Measurements from ENCODE around the gene NACC2.
"Not testable (repeated sequence)": the region's sequence is repeated elsewhere in the genome, so short reads cannot be mapped to it uniquely, and the experiment has no call there.

The NACC2 gene

DNA sequence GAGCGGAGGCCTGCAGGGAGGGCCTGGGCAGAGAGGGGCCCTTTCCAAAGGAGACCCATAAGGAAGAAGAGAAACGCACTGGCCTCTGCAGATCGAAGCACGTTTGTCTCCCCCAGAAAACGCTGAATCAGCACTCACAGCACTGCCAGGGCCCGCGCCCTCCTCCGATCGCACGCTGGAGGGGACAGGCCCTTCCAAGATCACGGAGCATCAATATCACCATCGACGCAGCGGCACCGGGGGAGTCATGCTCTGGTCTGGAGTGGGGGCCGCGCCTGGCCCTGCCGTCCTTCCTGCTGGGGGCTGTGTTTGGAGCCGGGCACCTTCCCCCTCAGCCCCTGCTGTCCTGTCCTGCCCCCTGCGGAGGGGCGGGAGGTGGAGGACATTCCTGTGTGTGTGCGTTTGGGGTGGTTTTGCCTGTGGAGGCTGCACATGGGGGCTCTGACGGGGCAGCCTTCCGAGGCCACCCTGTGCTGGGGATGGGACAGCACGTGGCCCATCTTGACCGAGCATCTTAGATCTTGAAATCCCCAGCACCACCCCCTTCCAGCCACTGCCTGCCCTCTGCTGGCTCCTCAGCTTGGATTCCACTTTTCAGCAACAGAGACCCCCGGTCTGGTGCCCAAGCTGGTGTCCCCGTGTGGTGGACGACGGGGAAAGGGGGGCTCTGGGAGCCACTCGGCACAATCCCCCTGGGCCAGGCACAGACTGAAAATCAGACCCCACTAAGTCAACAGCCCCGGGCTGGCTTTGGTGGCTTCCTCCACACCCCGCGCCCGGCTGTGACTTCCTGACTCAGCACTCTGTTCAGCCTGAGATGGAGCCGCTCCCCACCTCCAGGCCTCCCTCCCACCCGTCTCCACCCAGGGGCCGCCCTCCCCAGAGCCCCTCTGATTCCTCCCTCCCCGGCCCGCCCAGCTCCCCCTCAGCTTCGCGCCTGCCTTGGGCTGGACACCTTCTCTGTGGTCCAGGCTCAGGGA is 15.3 kb upstream of the NACC2 start:
- DNase-seq (ENCODE audit: low spot score) = peak; percentile 65

DNA sequence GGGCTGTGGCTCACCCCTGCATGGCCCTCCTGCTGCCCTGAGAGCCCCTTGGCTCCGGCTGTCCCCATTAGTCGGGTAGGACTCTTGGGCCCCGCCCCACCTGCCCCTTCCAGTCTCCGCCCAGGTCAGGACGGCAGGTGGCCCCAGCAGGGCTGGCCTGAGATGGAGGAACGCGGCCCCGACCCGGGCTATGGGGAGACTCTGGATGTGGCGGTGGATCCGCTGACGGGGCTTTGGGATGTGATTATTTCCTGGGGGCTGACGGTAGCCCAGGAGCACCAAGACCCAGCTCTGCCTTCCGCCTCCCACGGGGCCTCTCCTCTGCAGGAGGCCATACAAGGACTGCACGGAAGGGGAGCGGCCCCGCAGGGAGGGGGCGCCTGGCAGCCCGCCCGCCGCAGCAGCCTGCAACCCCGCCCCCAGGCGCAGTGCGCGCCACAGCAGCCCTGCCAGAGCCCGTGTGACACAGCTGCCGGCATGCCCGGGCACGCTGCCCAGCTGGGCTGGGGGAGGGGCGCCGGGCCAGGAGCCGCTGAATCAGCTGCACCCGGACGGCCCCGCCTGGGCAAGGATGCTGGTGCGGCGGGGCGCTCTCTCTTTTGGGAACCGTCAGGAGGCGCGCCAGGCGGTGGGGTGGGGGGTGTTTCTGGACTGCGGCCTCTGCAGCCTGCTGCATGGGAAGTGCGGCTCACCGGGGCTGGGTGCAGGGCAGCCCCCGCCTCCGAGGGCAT is 14.4 kb upstream of the NACC2 start:
- DNase-seq (ENCODE audit: low spot score) = peak; percentile 91

DNA sequence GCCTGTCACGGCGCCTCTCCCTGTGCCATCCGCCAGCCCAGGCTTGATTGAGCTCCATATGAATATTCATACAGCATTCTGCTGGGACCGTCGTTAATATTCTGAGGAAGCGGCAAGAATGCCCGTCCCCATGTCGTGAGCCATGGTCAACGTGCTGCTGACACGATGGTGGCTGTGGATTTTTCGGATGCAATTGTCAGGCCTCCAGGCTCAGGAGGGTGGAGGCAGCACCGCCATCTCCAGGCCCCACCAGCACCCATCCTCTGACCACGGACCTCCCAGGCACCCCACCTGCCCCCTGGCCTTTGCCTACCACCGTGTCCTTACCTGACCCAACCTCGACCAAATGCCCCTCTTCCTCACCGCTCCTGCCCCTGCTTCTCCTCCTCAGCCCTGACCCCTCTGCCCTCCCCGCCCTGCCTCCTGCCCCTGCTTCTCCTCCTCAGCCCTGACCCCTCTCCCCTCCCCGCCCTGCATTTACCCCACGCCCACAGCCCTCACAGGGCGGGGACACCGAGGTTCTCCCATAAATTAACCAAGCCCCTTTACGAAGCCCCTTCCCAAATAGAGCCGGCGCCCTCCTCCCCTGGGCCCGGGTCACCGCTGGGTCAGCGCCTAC is 13.7 kb upstream of the NACC2 start:
- DNase-seq (ENCODE audit: low spot score) = no peak

DNA sequence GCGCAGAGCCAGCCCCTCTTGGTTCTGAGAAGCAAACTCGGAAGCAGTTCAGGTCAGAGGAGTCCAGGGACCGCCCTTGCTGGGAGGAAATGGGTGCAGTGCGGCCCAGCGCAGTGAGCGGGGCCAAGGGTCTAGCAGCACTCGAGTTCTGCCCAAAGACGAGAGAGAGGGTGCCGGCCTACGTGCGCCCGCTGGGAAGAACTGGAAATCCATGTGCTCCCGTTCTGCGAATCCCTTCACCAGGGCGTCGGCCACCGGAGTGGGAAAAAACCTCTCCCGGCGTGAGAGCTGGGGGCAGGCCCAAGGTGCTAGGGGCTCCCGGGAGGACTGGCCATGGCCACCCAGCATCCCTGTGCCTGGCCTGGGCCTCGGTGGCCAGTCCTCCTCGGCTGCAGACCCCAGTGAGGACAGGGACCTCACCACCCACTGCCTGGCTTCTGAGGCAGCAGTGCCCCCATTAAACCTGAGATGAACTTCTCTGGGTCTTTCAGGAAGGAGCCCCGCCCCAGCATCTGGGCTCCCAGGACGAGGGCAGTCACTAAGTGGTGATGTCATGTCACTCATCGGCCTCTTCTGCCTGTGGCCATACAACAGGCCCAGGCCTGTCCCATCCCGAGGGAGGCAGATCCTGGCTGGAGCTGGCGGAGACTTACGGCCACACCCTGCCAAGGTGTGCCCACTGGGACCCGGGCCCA is 13.0 kb upstream of the NACC2 start:
- DNase-seq (ENCODE audit: low spot score) = no peak

DNA sequence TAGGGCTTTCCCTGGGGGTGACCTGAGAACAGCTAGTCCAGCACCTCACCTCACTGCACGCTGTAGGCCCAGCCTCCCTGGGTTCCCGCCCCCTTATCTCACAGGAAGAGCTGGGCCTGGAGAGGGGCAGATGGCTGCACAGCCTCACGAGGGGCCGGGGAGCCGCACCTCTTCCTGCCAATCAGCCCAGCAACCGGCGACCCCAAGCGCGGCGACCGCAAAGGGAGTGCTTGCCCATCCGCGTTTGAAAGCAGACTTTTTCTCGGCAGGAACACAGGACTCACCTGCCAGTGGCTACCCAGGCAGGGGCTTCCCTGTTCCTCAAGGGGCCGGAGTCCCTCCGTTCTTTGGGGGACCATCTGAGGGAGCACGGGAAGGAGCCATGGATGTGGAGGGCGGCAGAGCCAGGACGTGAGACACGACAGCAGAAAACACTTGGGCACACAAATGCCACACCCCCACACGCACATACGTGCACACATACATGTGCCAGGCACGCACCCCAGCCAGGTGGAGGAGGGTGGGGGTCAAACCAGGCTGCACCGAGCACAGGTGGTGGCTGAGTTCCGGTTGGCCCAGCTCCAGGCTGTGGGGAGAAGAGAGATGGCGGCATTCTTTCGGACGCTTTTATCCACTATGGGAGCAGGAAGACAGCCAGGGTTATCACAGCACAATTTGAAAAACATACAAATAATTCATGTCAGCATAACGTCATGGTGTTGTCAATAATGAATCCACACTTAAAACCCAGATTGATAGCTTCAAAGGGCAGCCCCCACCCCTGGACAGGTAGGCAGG is 12.3 kb upstream of the NACC2 start:
- DNase-seq (ENCODE audit: low spot score) = peak; percentile 58

DNA sequence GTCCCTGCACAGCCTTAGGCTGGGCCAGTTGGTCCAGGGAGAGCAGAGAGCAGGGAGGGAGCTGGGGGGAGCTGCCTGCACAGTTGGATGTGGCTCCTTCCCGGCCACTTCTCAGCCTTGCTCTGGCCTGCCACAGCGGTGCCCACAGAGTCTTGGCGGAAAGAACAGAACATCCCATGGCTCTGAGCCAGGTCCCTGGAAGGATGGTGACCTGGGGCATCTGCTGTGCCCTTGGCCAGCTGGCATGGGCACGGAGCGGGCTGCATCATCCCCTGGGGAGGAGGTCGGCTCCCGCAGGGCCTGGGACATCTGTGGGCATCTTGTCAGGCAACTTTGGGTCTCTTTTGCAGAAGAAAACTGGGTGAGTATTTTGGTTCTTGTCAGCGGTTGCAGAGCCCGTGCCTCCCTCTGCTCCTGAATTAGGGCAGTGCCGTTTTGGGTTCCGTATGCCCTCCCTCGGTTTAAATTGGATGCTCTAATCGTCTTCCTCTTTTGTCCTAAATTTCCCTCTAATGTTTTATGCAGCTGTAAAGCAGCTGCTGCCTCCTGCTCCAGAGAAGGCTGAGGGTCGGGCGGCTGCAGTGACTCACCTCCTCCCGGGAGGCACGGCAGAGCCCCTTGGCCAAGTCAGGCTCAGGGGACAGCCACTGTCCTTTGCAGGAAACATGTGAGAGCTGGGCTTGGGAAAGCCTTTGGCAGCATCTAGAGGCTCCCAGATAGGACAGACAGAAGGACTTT is 10.5 kb upstream of the NACC2 start:
- DNase-seq (ENCODE audit: low spot score) = no peak

DNA sequence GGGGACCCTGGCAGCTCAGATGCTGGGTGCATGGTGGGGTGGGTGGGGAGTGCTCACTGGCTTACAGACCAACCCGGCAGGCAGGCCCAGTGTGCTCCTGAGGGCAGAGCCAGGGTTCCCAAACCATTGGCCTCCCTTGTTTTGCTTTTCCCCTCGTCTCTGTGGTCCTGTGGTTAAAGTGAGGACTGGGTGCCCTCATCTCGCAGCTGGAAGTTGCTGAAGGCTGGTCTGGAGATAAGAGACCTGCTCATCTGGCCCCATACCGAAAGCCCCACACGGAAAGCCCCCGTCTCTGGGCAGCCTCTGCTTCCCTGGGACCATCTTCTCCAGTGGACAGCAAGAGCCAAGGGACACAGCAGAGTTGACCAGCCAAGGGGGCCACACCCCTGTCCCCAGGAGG is 9.8 kb upstream of the NACC2 start:
- no peak for DNase-seq (ENCODE audit: low spot score)

DNA sequence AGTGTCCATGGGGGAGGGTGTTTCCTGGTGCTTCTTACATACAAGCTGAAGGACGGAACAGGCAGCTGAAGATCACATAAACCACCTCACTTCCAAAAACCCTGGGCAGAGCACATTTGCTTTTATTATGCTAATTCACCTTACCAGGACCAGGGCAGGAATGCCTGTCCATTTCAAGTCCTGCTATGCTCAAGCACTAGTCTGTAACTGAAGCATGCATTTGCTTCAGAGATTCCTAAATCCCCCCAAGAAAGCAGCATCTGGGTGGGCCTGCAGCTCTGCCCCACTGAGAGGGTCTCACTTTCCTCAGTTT is 9.4 kb upstream of the NACC2 start:
- no peak for DNase-seq (ENCODE audit: low spot score)

DNA sequence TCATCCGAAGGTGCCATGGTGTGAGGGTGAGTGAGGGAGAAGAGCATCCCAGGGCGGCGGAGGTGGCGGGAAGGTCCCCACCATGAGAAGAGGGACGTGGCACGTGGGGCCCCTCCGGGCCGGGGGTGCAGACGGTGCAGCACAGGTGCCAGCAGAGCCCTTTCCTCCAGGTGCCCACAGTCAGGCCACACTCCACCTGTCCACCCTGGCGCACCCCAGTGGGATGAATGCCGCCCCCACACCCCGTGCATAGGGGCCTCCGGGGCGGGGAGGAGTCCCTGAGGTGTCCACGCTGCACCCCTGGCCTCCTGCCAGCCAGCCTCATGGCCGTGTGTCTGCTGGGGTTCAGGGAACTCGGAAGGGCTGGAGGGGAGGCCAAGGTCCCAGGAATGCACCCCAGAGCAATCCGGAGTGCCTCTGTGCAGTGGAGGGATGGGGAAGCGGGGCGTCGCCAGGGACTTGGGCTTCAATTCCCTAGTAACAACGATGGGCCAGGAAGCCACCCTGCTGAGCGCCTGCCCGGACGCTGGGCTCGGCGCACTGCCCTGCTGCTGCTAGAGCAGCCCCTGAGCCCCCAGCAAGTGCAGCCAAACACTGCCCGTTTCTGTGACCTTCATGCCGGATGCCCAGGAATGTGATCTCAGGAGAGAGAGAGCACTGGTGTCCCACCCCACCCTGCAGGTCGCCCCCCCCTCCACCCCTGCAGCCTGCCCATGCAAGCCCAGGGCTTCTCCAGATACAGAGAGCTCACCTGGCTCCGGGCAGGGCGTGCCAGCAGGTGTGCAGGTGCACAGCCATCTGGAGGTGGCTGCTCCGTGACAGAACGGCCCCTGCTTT is 8.8 kb upstream of the NACC2 start:
- DNase-seq (ENCODE audit: low spot score) = no peak

DNA sequence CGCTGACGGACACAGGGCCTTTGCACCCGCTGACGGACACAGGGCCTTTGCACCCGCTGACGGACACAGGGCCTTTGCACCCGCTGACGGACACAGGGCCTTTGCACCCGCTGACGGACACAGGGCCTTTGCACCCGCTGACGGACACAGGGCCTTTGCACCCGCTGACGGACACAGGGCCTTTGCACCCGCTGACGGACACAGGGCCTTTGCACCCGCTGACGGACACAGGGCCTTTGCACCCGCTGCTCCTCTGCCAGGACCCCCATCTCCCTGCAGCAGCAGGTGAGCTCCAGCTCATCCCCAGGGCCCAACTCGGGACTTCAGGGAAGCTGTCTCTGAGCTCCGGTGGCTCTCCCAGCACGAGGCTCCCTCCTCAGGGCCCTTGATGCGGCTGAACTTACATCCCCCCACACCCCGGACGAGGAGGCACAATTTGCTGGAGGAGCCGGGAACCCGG is 6.6 kb upstream of the NACC2 start:
- not testable (repeated sequence) for DNase-seq (ENCODE audit: low spot score)

DNA sequence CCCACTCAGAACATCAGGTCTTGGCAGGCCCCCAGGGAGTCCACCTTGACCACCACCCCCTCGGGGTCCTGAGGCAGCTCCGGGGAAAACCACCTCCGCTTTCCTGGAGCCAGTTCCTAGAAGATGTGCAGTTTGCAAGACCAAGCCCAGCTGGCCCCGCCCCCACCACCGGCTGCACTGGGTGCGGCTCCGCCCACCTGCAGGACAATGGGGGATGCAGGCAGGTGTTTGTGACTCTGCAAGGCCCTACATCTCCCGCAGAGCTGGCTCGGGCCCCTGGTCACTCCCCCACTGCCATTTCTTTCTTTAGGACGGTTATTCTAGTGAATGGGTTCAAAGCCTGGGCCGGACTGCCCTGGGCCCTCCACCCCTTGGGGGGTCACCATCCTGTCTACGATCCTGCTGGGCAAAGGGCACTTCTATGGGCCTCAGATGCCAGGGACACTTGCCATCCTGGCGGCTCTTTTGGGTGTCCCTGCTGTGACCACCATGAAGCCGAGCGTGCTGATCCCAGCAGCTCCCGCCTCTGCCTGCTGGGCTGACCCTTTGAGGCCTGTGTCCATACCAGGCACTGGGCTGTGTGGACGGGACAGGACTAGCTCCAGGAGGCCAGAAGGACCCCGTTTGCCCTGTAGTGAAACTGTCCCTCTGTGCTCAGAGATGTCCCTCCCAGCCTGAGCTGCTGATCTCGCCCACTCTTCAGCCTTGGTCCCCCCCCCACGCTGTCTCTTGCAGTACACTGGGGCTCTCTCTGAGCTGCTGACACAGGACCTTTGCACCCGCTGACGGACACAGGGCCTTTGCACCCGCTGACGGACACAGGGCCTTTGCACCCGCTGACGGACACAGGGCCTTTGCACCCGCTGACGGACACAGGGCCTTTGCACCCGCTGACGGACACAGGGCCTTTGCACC is 5.9 kb upstream of the NACC2 start:
- no peak for DNase-seq (ENCODE audit: low spot score)

DNA sequence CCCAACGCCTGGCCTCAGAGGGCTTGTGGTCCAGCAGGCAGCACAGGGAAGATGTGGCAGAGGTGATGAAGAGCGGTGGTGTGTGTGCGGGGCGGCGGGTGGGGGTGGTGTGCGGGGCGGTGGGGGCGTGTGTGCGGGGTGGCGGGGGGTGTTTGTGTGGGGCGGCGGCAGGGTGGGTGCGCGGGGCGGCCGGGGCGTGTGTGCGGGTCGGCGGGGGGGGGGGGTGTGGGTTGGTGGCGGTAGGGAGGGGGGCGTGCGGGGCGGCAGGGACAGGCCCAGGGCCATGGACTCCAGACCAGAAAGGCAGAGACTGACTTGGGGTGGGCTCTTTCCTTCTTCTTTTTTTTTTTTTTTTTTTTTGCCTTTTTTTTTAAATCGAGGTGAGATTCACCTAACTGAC is 4.5 kb upstream of the NACC2 start:
- no peak for DNase-seq (ENCODE audit: low spot score)

DNA sequence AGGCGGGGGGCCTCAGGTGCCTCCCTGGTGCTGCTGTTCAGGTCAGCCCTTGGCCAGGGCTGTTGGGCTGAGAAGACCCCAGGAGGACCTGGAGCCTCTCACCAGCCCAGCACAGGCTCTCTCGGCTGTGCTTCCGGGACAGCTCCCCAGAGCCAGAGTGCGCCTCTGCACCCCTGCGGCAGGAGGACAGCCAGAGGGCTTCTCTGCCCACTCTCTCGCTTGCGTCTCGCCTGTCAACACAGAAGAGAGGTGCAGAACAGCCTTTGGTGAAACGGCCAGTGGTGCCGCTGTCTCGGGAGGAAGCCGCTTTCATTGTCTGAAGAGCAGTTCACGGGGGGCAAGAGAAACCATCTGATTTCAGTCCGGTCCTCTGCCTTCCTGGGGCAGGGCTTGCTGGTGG is 3.8 kb upstream of the NACC2 start:
- no peak for DNase-seq (ENCODE audit: low spot score)

DNA sequence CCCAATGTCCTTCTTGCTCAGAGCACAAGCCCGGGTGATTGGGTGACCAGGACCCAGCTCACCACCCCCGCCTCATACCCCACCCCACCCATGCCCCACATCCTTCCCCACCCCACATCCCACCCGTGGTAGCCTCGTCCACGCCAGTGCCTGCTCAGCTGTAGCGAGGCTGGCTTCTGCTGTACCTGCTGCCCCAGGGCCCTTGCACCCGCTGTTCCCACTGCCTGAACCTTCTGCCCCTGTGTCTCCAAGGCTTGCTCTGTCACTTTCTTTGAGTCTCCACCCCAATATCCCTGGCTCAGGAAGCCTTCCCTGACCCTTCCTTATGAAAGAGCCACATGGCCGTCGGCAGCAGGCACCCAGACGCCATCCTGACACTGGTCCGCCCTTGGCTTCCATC is 3.1 kb upstream of the NACC2 start:
- no peak for DNase-seq (ENCODE audit: low spot score)

DNA sequence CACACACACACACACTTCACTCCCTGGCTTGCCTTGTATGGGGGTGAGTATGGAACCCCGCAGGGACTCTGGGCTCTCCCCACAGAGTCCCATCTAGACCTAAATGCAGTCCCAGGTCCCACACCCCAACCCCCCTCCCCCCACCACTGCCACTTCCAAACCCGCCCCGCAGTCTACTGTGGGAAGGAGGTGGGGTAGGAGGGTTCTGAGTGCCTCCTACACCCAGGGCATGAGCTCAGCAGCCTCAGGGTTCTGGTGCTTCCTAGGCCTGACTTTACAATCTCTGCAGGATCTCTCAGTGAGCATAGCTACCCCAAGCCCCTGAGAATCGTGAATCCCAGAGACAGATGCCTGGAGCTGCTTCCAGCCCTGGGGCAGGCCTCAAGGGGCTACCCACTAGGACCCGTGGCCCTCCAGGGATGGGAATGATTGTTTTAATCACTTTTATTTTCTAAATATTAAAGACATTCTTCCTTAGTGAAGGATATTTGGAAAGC is 1.5 kb upstream of the NACC2 start:
- no peak for DNase-seq (ENCODE audit: low spot score)

DNA sequence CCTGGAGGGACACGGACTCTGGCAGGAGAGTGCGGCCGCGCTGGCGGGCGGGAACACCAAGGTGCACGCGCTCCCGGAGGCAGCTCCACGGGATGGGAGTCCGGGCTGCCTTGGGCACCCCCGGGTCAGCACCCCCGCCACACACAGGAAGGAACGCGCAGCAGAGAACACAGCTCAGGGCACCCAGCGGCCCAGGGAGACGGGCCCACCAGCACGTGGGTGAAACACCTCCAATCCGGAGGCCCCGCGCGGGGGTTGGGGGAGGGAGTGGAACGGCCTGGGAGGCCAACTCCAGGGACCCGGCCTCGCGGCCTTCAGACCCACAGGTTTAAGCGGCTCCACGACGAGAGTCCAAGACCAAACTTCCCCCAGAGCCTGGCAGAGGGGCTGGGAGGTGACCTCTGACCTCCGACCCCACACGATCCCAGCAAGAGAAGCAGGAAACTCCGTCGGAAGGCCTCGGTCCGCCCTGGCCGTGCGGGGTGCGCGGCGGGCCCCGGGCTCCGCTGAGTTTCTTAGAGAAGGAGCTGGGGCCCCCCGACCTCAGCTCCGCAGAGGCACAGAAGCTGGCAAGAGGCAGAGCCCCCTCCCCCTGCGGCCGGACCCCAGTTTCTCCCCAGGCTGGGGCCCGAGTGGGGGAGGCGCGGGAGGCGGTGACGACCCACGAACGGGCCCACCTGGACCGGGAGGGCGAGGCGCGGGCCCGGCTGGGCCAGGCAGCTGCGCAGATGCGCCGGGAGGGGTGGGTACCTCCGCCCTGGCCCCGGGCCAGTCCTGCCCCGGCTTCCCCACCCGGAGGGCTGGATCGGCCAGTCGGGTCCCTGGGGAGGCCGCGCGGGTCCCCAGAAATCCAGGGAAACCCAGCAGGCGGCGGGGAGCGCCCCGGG is 851 bp downstream of the NACC2 start:
- DNase-seq (ENCODE audit: low spot score) = no peak

DNA sequence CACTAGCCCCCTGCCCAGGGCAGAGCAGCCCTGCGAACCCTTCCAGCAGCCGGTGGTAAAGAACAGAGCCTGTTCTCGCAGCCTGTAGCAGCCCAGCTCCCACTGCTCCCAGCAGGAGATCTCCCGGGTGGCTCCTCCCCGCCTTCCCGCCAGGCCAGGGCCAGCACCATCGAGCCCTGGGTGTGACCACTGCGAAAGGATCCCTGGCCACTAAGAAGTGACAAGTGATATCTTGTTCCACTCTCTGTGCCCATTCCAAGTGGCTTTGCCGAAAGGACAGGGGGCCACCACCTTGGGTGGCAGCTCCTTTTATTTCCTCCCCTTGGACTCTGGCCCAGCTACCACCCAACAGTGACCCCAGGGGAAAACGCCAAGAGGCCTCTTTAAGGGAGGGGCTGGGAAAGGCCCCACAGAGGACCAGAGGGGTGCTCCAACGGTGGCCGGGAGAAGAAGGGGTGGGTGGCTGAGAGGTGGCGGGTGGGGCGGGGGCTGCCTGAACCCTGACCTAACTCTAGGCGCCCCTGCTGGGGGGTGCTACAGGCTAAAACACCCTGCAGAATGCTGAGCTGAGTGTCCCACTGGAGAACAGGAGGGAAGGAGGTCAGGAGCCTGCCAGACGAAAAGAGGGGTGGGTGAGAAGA is 1.6 kb downstream of the NACC2 start:
- DNase-seq (ENCODE audit: low spot score) = no peak

Data from hematopoietic multipotent progenitor cell treated with erythropoietin and hydrocortisone succinate and interleukin-3 and kit ligand, for 15 days (in vitro differentiated cells).